GM19395 (cell line): ENCODE data around the gene UVRAG.
"Not testable (repeated sequence)": the region's sequence is repeated elsewhere in the genome, so short reads cannot be mapped to it uniquely, and the experiment has no call there.

ENCODE experiments used
- ATAC-seq: cut with Tn5 transposase; IDR thresholded peaks from one replicate; pipeline ENCODE4 v1.9.1; 2021; ENCODE audit warnings: mild to moderate bottlenecking, moderate library complexity; ENCODE audit not compliant: unreplicated experiment

Gene UVRAG

GRCh38 chr11:75946531-75947530 is 131.8 kb downstream of the UVRAG start:
- no peak for ATAC-seq

GRCh38 chr11:75949023-75949672 is 134.1 kb downstream of the UVRAG start:
- no peak for ATAC-seq

GRCh38 chr11:75950141-75950540 is 135.1 kb downstream of the UVRAG start:
- ATAC-seq = no peak

- no peak for ATAC-seq
These were observed 139.0 kb downstream of the UVRAG start for GRCh38 chr11:75954039-75954438.

- ATAC-seq = no peak
These were observed 140.4 kb downstream of the UVRAG start for GRCh38 chr11:75955443-75955842.

GRCh38 chr11:75959540-75959939 is 144.5 kb downstream of the UVRAG start:
- no peak for ATAC-seq

- ATAC-seq = no peak
These were observed 149.1 kb downstream of the UVRAG start for GRCh38 chr11:75964071-75964470.

- ATAC-seq = no peak
These were observed 151.7 kb downstream of the UVRAG start for GRCh38 chr11:75966537-75967287.

GRCh38 chr11:75968021-75968625 is 153.1 kb downstream of the UVRAG start:
- no peak for ATAC-seq

GRCh38 chr11:75969626-75970308 is 154.8 kb downstream of the UVRAG start:
- no peak for ATAC-seq

- ATAC-seq = not testable (repeated sequence)
These were observed 158.7 kb downstream of the UVRAG start for GRCh38 chr11:75973710-75974109.

GRCh38 chr11:75979075-75979474 is 164.1 kb downstream of the UVRAG start:
- ATAC-seq = not testable (repeated sequence)

- not testable (repeated sequence) for ATAC-seq
These were observed 164.5 kb downstream of the UVRAG start for GRCh38 chr11:75979479-75980027.

GRCh38 chr11:75980031-75980430 is 165.0 kb downstream of the UVRAG start:
- ATAC-seq = no peak

- no peak for ATAC-seq
These were observed 166.5 kb downstream of the UVRAG start for GRCh38 chr11:75981546-75981945.

- no peak for ATAC-seq
These were observed 167.3 kb downstream of the UVRAG start for GRCh38 chr11:75982309-75982708.

GRCh38 chr11:75986966-75987365 is 172.0 kb downstream of the UVRAG start:
- no peak for ATAC-seq

GRCh38 chr11:75993126-75993525 is 178.1 kb downstream of the UVRAG start:
- ATAC-seq = no peak

GRCh38 chr11:75994616-75995015 is 179.6 kb downstream of the UVRAG start:
- ATAC-seq = no peak
